ENCODE data around the gene KLHL29.

DNA sequence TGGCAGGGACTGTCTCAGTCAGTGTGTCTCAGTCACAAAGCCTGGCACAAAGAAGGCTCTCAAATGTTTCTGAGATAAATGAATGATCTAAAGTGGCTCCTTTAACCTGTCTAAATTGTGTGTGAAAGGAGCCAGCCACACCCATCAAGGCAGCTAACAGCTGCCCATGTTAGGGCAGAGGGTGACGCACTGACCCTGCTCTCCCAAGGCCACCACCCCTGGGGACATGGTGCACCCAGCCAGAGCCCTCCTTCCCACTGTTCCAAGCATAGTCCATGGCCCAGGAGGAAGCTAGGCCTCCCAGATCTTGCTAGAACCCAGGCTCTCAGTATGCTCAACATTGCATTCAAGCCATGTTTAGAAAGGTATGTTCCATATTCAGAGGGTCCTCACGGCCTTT is 100.3 kb downstream of the KLHL29 start:
- TF ChIP-seq CTCF (IDR thresholded peaks at IDR 0.05) (no peak), POLR2A (IDR thresholded peaks at IDR 0.05) (no peak)
